Loucy (cell line): ENCODE results near the gene RASA4B.

Experiments
- H2AFZ ChIP-seq: fragments of 200-600 bp; sonication (generic); 2 replicates; pipeline ENCODE4 v1.6.0; 2016; ENCODE audit warnings: antibody characterized with exemption, mild to moderate bottlenecking, low read length, moderate library complexity
- H3F3A ChIP-seq: fragments of 200-600 bp; 2 replicates; pipeline ENCODE4 v1.6.0; 2016; ENCODE audit warnings: antibody characterized with exemption, low read depth, mild to moderate bottlenecking
- H3K27me3 ChIP-seq: fragments of 200-600 bp; sonication (generic); 2 replicates; pipeline ENCODE4 v1.6.1; 2014; ENCODE audit warnings: low read length, mild to moderate bottlenecking; ENCODE audit not compliant: insufficient read depth, poor library complexity, severe bottlenecking
- H3K36me3 ChIP-seq: fragments of 200-600 bp; sonication (generic); 2 replicates; pipeline ENCODE4 v1.6.1; 2016; ENCODE audit warnings: low read length; ENCODE audit not compliant: insufficient read depth
- H3K4me1 ChIP-seq: fragments of 200-600 bp; sonication (generic); 2 replicates; pipeline ENCODE4 v1.5.1; 2014; ENCODE audit warnings: low read length, mild to moderate bottlenecking; ENCODE audit not compliant: insufficient read depth, poor library complexity, severe bottlenecking
- H3K4me2 ChIP-seq: fragments of 200-600 bp; sonication (generic); 2 replicates; pipeline ENCODE4 v1.6.0; 2014; ENCODE audit warnings: antibody characterized with exemption, low read length, low read depth, mild to moderate bottlenecking; ENCODE audit not compliant: poor library complexity, severe bottlenecking
- H3K4me3 ChIP-seq: fragments of 200-600 bp; sonication (generic); 2 replicates; pipeline ENCODE4 v1.5.1; 2014; ENCODE audit warnings: low read length, mild to moderate bottlenecking, mixed read lengths; ENCODE audit not compliant: poor library complexity, severe bottlenecking
- H3K79me2 ChIP-seq: fragments of 200-600 bp; sonication (generic); 2 replicates; pipeline ENCODE4 v1.6.1; 2014; ENCODE audit warnings: low read length; ENCODE audit not compliant: insufficient read depth
- H3K9ac ChIP-seq: fragments of 200-600 bp; sonication (generic); 2 replicates; pipeline ENCODE4 v1.6.0; 2014; ENCODE audit warnings: mild to moderate bottlenecking, low read depth, low read length, moderate library complexity; ENCODE audit not compliant: poor library complexity, severe bottlenecking
- H3K9me2 ChIP-seq: fragments of 200-600 bp; sonication (generic); replicated peaks from 2 replicates; pipeline ENCODE4 v1.6.1; 2016; ENCODE audit warnings: low read depth, low read length, mixed read lengths
- H3K9me3 ChIP-seq: fragments of 200-600 bp; sonication (generic); 2 replicates; pipeline ENCODE4 v1.6.1; 2014; ENCODE audit warnings: mild to moderate bottlenecking, antibody characterized with exemption, low read length, low read depth; ENCODE audit not compliant: insufficient read depth
- H4K20me1 ChIP-seq: fragments of 200-600 bp; sonication (generic); 2 replicates; pipeline ENCODE4 v1.6.0; 2014; ENCODE audit warnings: antibody characterized with exemption, low read length, mild to moderate bottlenecking; ENCODE audit not compliant: insufficient read depth, poor library complexity, severe bottlenecking
- CTCF ChIP-seq: fragments of 200-600 bp; sonication (generic); conservative IDR thresholded peaks from 2 replicates; pipeline ENCODE4 v1.5.1; 2014; ENCODE audit warnings: mild to moderate bottlenecking, antibody characterized with exemption, low read length
- EZH2phosphoT487 ChIP-seq: fragments of 200-600 bp; IDR thresholded peaks from 2 replicates; pipeline ENCODE4 v1.6.1; 2018; ENCODE audit warnings: antibody characterized with exemption, mild to moderate bottlenecking, moderate library complexity, borderline replicate concordance

Gene RASA4B

DNA sequence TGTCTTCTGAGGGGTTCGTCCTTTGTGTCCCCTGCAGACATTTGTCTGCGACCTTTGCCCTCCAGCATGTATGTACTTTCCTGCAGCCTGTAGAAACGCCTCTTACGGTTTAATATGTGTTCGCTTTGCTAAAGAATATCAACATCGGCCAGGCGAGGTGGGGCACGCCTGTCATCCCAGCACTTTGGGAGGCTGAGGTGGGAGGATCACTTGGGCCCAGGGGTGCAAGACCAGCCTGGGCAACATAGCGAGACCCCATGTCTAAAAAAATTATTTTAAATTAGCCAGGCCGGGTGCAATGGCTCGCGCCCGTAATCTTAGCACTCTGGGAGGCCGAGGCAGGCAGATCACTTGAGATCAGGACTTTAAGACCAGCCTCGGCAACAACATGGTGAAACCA, 68.4 kb downstream of the RASA4B start:
- Histone ChIP-seq H3K9me3 (no peaks in the 10 kb centered on the region), H3K27me3 (no peaks in the 10 kb centered on the region), H3K4me3 (no peak overlapping the region), H3K36me3 (peaks cover 21% of the 10 kb centered on the region; the same call in 1 of the 2 replicates), H3F3A (no peaks in the 10 kb centered on the region), H3K79me2 (no peaks in the 10 kb centered on the region), H4K20me1 (no peaks in the 10 kb centered on the region), H2AFZ (no peak overlapping the region), H3K9me2 (no peaks in the 10 kb centered on the region), H3K4me2 (no peak overlapping the region), H3K4me1 (no peaks in the 10 kb centered on the region), H3K9ac (no peak overlapping the region)
- no peak for TF ChIP-seq EZH2phosphoT487
- no peak for TF ChIP-seq CTCF

- no peaks in the 10 kb centered on the region for H3K79me2 ChIP-seq
- no peaks in the 10 kb centered on the region for H3F3A ChIP-seq
- TF ChIP-seq CTCF (no peak), EZH2phosphoT487 (no peak)
- H3K9me3 ChIP-seq, result no peaks in the 10 kb centered on the region
- H3K4me3 ChIP-seq, result no peak overlapping the region
- no peak overlapping the region for H3K9ac ChIP-seq
- H3K9me2 ChIP-seq, result no peaks in the 10 kb centered on the region
- H3K4me1 ChIP-seq, result peaks cover 11% of the 10 kb centered on the region
- no peaks in the 10 kb centered on the region for H4K20me1 ChIP-seq
- H3K4me2 ChIP-seq, result no peak overlapping the region
- H3K36me3 ChIP-seq, result peaks cover 21% of the 10 kb centered on the region; the same call in 1 of the 2 replicates
- no peaks in the 10 kb centered on the region for H3K27me3 ChIP-seq
- H2AFZ ChIP-seq, result no peak overlapping the region
These were observed 70.3 kb downstream of the RASA4B start for GRCh38 chr7:102447311-102447710.

DNA sequence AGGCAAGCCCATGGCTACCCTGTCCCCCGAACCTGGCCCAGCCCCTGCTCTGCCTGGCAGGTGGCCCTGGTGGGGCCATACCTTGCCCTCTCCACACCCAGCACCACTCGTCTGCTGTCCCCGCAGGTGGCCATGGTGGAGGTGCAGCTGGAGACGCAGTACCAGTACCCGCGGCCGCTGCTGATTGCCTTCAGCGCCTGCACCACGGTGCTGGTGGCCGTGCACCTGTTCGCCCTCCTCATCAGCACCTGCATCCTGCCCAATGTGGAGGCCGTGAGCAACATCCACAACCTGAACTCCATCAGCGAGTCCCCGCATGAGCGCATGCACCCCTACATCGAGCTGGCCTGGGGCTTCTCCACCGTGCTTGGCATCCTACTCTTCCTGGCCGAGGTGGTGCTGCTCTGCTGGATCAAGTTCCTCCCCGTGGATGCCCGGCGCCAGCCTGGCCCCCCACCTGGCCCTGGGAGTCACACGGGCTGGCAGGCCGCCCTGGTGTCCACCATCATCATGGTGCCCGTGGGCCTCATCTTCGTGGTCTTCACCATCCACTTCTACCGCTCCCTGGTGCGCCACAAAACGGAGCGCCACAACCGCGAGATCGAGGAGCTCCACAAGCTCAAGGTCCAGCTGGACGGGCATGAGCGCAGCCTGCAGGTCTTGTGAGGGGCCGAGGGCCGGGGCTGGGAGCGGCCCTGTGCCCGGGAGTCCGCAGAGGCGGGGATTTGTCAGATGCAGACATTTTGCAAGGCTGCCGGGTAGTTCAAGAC, 71.0 kb downstream of the RASA4B start:
- Histone ChIP-seq H3K4me3 (no peak overlapping the region), H4K20me1 (no peaks in the 10 kb centered on the region), H3K4me1 (peaks cover 13% of the 10 kb centered on the region), H3K9me2 (no peaks in the 10 kb centered on the region), H3F3A (no peaks in the 10 kb centered on the region), H3K9ac (no peak overlapping the region), H3K4me2 (no peak overlapping the region), H2AFZ (no peak overlapping the region), H3K27me3 (no peaks in the 10 kb centered on the region), H3K79me2 (no peaks in the 10 kb centered on the region), H3K36me3 (peaks cover 21% of the 10 kb centered on the region; the same call in 1 of the 2 replicates), H3K9me3 (no peaks in the 10 kb centered on the region)
- TF ChIP-seq CTCF (no peak), EZH2phosphoT487 (no peak)
